Endothelial cell of umbilical vein (primary cell): Measurements from ENCODE around the gene SP6. TPM values are rescaled to one million over a fixed set of nuclear protein-coding genes. Genes with fewer than 3 reads are reported as not detected.

ENCODE experiments used
- BruUV-seq: library from RNA; stranded (reverse); fragments of 400-500 nt; replicated peaks from 2 replicates; lab custom pipeline; 2021; lab: Mats Ljungman, UMichigan
- CTCF ChIA-PET: fragments of 300-600, 350-600 bp; sonication (Branson Sonifier 250); formaldehyde crosslinking; loops from one replicate; lab custom pipeline; 2021; ENCODE audit warnings: antibody characterized with exemption, inconsistent platforms; lab: Charles Lee
- POLR2A ChIA-PET: fragments of 300-600, 350-600 bp; sonication (Branson Sonifier 250); formaldehyde crosslinking; loops from one replicate; lab custom pipeline; 2021; ENCODE audit warnings: antibody characterized with exemption, inconsistent platforms; lab: Charles Lee
- DNase-seq: peaks from one replicate; pipeline ENCODE4 v3.0.0-alpha.2; 2011; ENCODE audit warnings: low read depth, low spot score
- FAIRE-seq: peaks from 2 replicates; lab custom pipeline; 2011; peaks lifted over from hg19 to GRCh38; lab: Jason Lieb, UNC
- H2AFZ ChIP-seq: 2 replicates; pipeline ENCODE4 v1.6.0; 2012; ENCODE audit warnings: low read depth, low read length, control low read depth, inconsistent platforms
- H3K27ac ChIP-seq: 2 replicates; pipeline ENCODE4 v1.5.1; 2011; ENCODE audit warnings: low read depth, mild to moderate bottlenecking, control low read depth, low read length, moderate library complexity; ENCODE audit not compliant: insufficient read depth
- H3K27me3 ChIP-seq, 2 experiments: 2 replicates each; pipeline versions ENCODE4 v1.6.0 to v1.6.1; 2011; ENCODE audit warnings: low read length in 2 of 2, mixed read lengths in 1 of 2; ENCODE audit not compliant: control insufficient read depth in 2 of 2, insufficient read depth in 2 of 2
- H3K36me3 ChIP-seq, 2 experiments: 2 replicates in 1 of 2; 3 replicates in 1 of 2; pipeline ENCODE4 v1.5.1; 2011; ENCODE audit warnings: low read length in 2 of 2, mild to moderate bottlenecking in 1 of 2, moderate library complexity in 1 of 2; ENCODE audit not compliant: control insufficient read depth in 2 of 2, insufficient read depth in 2 of 2; ENCODE audit errors: extremely low read depth in 1 of 2
- H3K4me1 ChIP-seq: 3 replicates; pipeline ENCODE4 v1.5.1; 2011; ENCODE audit warnings: mild to moderate bottlenecking, low read length; ENCODE audit not compliant: control insufficient read depth, insufficient read depth; ENCODE audit errors: extremely low read depth
- H3K4me2 ChIP-seq: 2 replicates; pipeline ENCODE4 v1.6.1; 2011; ENCODE audit warnings: low read length, control low read depth, mixed read lengths; ENCODE audit not compliant: insufficient read depth
- H3K4me3 ChIP-seq, 3 experiments: fragments of 200-600 bp in 1 of 3; sonication (generic), shearing (Covaris generic) in 1 of 3; replicated peaks in 1 of 3; 2 replicates each; pipeline ENCODE4 v1.5.1; 2011 to 2016; ENCODE audit warnings: control low read depth in 3 of 3, low read length in 3 of 3, mild to moderate bottlenecking in 2 of 3, inconsistent platforms in 1 of 3, low read depth in 1 of 3, moderate library complexity in 1 of 3; ENCODE audit not compliant: insufficient read depth in 1 of 3
- H3K79me2 ChIP-seq: 2 replicates; pipeline ENCODE4 v1.6.0; 2012; ENCODE audit warnings: low read length, inconsistent platforms; ENCODE audit not compliant: control insufficient read depth, insufficient read depth
- H3K9ac ChIP-seq: replicated peaks from 2 replicates; pipeline ENCODE3; 2011; ENCODE audit warnings: low read length, control low read depth; ENCODE audit not compliant: insufficient read depth; ENCODE audit errors: extremely low read depth
- H3K9me1 ChIP-seq: replicated peaks from 3 replicates; pipeline ENCODE4 v1.6.0; 2011; ENCODE audit warnings: mild to moderate bottlenecking, low read length; ENCODE audit not compliant: control insufficient read depth, insufficient read depth; ENCODE audit errors: extremely low read depth
- H3K9me3 ChIP-seq: replicated peaks from 2 replicates; pipeline ENCODE4 v1.5.1; 2012; ENCODE audit warnings: low read length, inconsistent platforms; ENCODE audit not compliant: control insufficient read depth, insufficient read depth
- H4K20me1 ChIP-seq: replicated peaks from 2 replicates; pipeline ENCODE3; 2011; ENCODE audit warnings: mild to moderate bottlenecking, low read length; ENCODE audit not compliant: control insufficient read depth, insufficient read depth; ENCODE audit errors: extremely low read depth
- CTCF ChIP-seq, 2 donors: IDR thresholded peaks; 1 replicate in 1 of 2; 2 replicates in 1 of 2; pipeline ENCODE4 v1.5.1; 2011; ENCODE audit warnings: low read length in 2 of 2, mild to moderate bottlenecking in 2 of 2, moderate library complexity in 2 of 2, control low read depth in 1 of 2, inconsistent platforms in 1 of 2, low read depth in 1 of 2; ENCODE audit not compliant: insufficient read depth in 1 of 2; ENCODE audit errors: extremely low read depth in 1 of 2
- EZH2 ChIP-seq: IDR thresholded peaks from 2 replicates; pipeline ENCODE4 v1.6.1; 2012; ENCODE audit warnings: borderline replicate concordance, low read depth, mild to moderate bottlenecking, moderate library complexity, low read length, inconsistent platforms; ENCODE audit not compliant: severe bottlenecking
- FOS ChIP-seq: IDR thresholded peaks from 2 replicates; pipeline ENCODE4 v1.6.1; 2011; ENCODE audit warnings: mild to moderate bottlenecking, low read length, moderate library complexity, borderline replicate concordance; ENCODE audit not compliant: insufficient read depth
- GATA2 ChIP-seq: IDR thresholded peaks from 2 replicates; pipeline ENCODE4 v1.7.0; 2011; ENCODE audit warnings: low read depth, mild to moderate bottlenecking, moderate library complexity, mixed read lengths, low read length; ENCODE audit not compliant: insufficient read length, insufficient read depth
- JUN ChIP-seq: IDR thresholded peaks from 2 replicates; pipeline ENCODE4 v1.6.1; 2011; ENCODE audit warnings: borderline replicate concordance, low read depth; ENCODE audit not compliant: insufficient read length, insufficient read depth
- MAX ChIP-seq: IDR thresholded peaks from 2 replicates; pipeline ENCODE4 v1.6.1; 2011; ENCODE audit not compliant: insufficient read depth, insufficient read length
- MYC ChIP-seq: IDR thresholded peaks from one replicate; pipeline ENCODE4 v1.6.1; 2011; ENCODE audit warnings: mild to moderate bottlenecking, low read depth, low read length
- POLR2A ChIP-seq: IDR thresholded peaks from 2 replicates; pipeline ENCODE4 v1.6.1; 2012; ENCODE audit warnings: low read depth, mild to moderate bottlenecking, control low read depth, low read length
- POLR2AphosphoS5 ChIP-seq: IDR thresholded peaks from 2 replicates; pipeline ENCODE4 v1.6.1; 2012; ENCODE audit warnings: low read depth, mild to moderate bottlenecking, control low read depth, low read length, moderate library complexity; ENCODE audit not compliant: insufficient read depth
- dilution Hi-C: fragments of 300-500 bp; cut with MboI; formaldehyde crosslinking; loops from one replicate; pipeline ENCODE4 v1.15.0; 2019; ENCODE audit warnings: low sequenced_read_pairs; ENCODE audit not compliant: extremely low pct_ligation_motif_present
- intact Hi-C: fragments of 100-400 bp; cut with micrococcal nuclease; formaldehyde crosslinking; loops from one replicate; pipeline ENCODE4 v1.10.0; 2022
- polyA plus RNA-seq, 4 experiments: library from polyadenylated mRNA; depleted of rRNA in 3 of 4; stranded (reverse) in 3 of 4; unstranded in 1 of 4; fragments of >200 nt; gene quantifications; 2 replicates each; pipeline versions ENCODE4 v1.2.1 to v1.2.3, GENCODE V29; 2011 to 2012; ENCODE audit warnings: missing spikeins in 1 of 4
- total RNA-seq: library from RNA; stranded (reverse); gene quantifications from 2 replicates; pipeline ENCODE4 v1.2.3, GENCODE V29; 2021

The SP6 gene
- total and polyA plus RNA-seq, 2 donors (not counting 3 experiments of a cell fraction or from before 2014, with no cell fraction given) = 0.11 to 1.3 TPM

- TF ChIP-seq CTCF (IDR thresholded peaks at IDR 0.05; ENCODE audit: extremely low read depth in 1 of 2, insufficient read depth in 1 of 2, low read depth in 1 of 2, low read length in 2 of 2) (no peak), MYC (no peak), POLR2A (no peak), JUN (no peak), POLR2AphosphoS5 (no peak), EZH2 (no peak), MAX (no peak), FOS (no peak), GATA2 (no peak)
- intact Hi-C loops (no loop called here), dilution Hi-C loops (no loop called here)
- H3K79me2 ChIP-seq = no peaks in the 10 kb centered on the region
- no peak for DNase-seq
- H3K9me1 ChIP-seq = no peaks in the 10 kb centered on the region
- CTCF ChIA-PET = interaction anchor here (0.6 to 9.6 kb wide), 7 partner anchors 10 to 136 kb away, joined by 3 to 367 read pairs (median 4); partner anchors contain the start of genes LRRC46, MRPL10, SCRN2 and SP2
- no peaks in the 10 kb centered on the region for H4K20me1 ChIP-seq
- FAIRE-seq = no peak
- H3K4me1 ChIP-seq = peaks cover 7% of the 10 kb centered on the region
- H3K4me2 ChIP-seq = no peak overlapping the region
- POLR2A ChIA-PET = no interaction called here
- H2AFZ ChIP-seq = no peak overlapping the region
- no peaks in the 10 kb centered on the region for H3K9me3 ChIP-seq
- no peaks in the 10 kb centered on the region for H3K36me3 ChIP-seq
- H3K27ac ChIP-seq = no peak overlapping the region
- H3K9ac ChIP-seq = no peak overlapping the region
- no TSS peak for BruUV-seq
- H3K4me3 ChIP-seq = no peak overlapping the region
- no peaks in the 10 kb centered on the region for H3K27me3 ChIP-seq
Observed at GRCh38 chr17:47884905-47885730, 34.2 kb upstream of the SP6 start.
